SK-N-SH (cell line): ENCODE data around the gene KLHL22.

Experiments used
- EP300 ChIP-seq, 2 experiments: IDR thresholded peaks; 2 replicates each; pipeline versions ENCODE4 v1.4.0 to v1.6.1; 2012; ENCODE audit warnings: borderline replicate concordance in 1 of 2, low read depth in 1 of 2, low read length in 1 of 2
- FOXJ3 ChIP-seq: sonication (generic); formaldehyde crosslinking; IDR thresholded peaks from 2 replicates; pipeline ENCODE4 v1.5.1; 2020; ENCODE audit warnings: mild to moderate bottlenecking, missing genetic modification reagents
- GABPA ChIP-seq: IDR thresholded peaks from 2 replicates; pipeline ENCODE4 v1.4.0; 2012; ENCODE audit warnings: low read depth, mild to moderate bottlenecking
- POLR2AphosphoS5 ChIP-seq: IDR thresholded peaks from 2 replicates; pipeline ENCODE4 v1.6.1; 2012; ENCODE audit warnings: low read depth, low read length
- RAD21 ChIP-seq: IDR thresholded peaks from 2 replicates; pipeline ENCODE4 v1.6.1; 2012; ENCODE audit warnings: mild to moderate bottlenecking, low read length
- SMC3 ChIP-seq: IDR thresholded peaks from 2 replicates; pipeline ENCODE4 v1.6.1; 2012; ENCODE audit warnings: low read depth, low read length, improper control_type of control experiment
- TEAD4 ChIP-seq: IDR thresholded peaks from 2 replicates; pipeline ENCODE4 v1.4.0; 2012; ENCODE audit warnings: mild to moderate bottlenecking, borderline replicate concordance; ENCODE audit not compliant: insufficient read depth
- USF1 ChIP-seq: IDR thresholded peaks from 2 replicates; pipeline ENCODE4 v1.4.0; 2012; ENCODE audit warnings: low read depth, borderline replicate concordance
- YY1 ChIP-seq: IDR thresholded peaks from 2 replicates; pipeline ENCODE4 v1.4.0; 2012; ENCODE audit warnings: low read depth, mild to moderate bottlenecking
- TF ChIP-seq, protein P1 (sequence below): fragments of 150-350 bp; IDR thresholded peaks from 2 replicates; pipeline ENCODE4 v1.6.1; 2017; ENCODE audit warnings: antibody characterized with exemption, low read length, low read depth, borderline replicate concordance
- TF ChIP-seq, protein P2 (sequence below): fragments of 200-600 bp; sonication (generic); IDR thresholded peaks from 2 replicates; pipeline ENCODE4 v1.6.1; 2017; ENCODE audit warnings: antibody characterized with exemption, mild to moderate bottlenecking, moderate library complexity

DNA sequence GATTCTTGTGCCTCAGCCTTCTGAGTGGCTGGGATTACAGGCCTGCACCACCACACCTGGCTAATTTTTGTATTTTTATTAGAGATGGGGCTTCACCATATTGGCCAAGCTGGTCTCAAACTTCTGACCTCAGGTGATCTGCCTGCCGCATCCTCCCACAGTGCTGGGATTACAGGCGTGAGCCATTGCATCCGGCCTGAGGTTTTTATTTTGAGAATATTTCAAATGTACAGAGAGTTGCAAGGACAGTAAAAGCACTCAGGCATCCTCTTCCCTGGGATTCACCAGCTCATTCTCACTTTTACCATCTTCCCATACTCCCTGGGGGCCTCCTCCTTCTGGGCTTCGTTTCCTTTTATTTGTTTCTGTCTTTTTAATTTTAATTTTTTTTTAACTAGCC lies 24.0 kb upstream of the KLHL22 start:
- no peak for TF ChIP-seq POLR2AphosphoS5
- TF ChIP-seq FOXJ3: no peak
- TF ChIP-seq, protein P1, sequence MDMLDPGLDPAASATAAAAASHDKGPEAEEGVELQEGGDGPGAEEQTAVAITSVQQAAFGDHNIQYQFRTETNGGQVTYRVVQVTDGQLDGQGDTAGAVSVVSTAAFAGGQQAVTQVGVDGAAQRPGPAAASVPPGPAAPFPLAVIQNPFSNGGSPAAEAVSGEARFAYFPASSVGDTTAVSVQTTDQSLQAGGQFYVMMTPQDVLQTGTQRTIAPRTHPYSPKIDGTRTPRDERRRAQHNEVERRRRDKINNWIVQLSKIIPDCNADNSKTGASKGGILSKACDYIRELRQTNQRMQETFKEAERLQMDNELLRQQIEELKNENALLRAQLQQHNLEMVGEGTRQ: no peak
- TF ChIP-seq SMC3: no peak
- TF ChIP-seq, protein P2, sequence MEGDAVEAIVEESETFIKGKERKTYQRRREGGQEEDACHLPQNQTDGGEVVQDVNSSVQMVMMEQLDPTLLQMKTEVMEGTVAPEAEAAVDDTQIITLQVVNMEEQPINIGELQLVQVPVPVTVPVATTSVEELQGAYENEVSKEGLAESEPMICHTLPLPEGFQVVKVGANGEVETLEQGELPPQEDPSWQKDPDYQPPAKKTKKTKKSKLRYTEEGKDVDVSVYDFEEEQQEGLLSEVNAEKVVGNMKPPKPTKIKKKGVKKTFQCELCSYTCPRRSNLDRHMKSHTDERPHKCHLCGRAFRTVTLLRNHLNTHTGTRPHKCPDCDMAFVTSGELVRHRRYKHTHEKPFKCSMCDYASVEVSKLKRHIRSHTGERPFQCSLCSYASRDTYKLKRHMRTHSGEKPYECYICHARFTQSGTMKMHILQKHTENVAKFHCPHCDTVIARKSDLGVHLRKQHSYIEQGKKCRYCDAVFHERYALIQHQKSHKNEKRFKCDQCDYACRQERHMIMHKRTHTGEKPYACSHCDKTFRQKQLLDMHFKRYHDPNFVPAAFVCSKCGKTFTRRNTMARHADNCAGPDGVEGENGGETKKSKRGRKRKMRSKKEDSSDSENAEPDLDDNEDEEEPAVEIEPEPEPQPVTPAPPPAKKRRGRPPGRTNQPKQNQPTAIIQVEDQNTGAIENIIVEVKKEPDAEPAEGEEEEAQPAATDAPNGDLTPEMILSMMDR: no peak
- no peak for TF ChIP-seq RAD21
- no peak for TF ChIP-seq GABPA
- no peak for TF ChIP-seq YY1
- no peak for TF ChIP-seq USF1
- no peak for TF ChIP-seq EP300 (IDR thresholded peaks at IDR 0.05; ENCODE audit: borderline replicate concordance in 1 of 2, low read depth in 1 of 2, low read length in 1 of 2)
- no peak for TF ChIP-seq TEAD4
